Endothelial cell of umbilical vein (primary cell): ENCODE measurements around the gene TIMM50. TPM values are rescaled to one million over a fixed set of nuclear protein-coding genes. Genes with fewer than 3 reads are reported as not detected.

Source experiments
- BruUV-seq: library from RNA; stranded (reverse); fragments of 400-500 nt; replicated peaks from 2 replicates; lab custom pipeline; 2021; lab: Mats Ljungman, UMichigan
- CTCF ChIA-PET: fragments of 300-600, 350-600 bp; sonication (Branson Sonifier 250); formaldehyde crosslinking; loops from one replicate; lab custom pipeline; 2021; ENCODE audit warnings: antibody characterized with exemption, inconsistent platforms; lab: Charles Lee
- POLR2A ChIA-PET: fragments of 300-600, 350-600 bp; sonication (Branson Sonifier 250); formaldehyde crosslinking; loops from one replicate; lab custom pipeline; 2021; ENCODE audit warnings: antibody characterized with exemption, inconsistent platforms; lab: Charles Lee
- DNase-seq: peaks from one replicate; pipeline ENCODE4 v3.0.0-alpha.2; 2011; ENCODE audit warnings: low read depth, low spot score
- FAIRE-seq: peaks from 2 replicates; lab custom pipeline; 2011; peaks lifted over from hg19 to GRCh38; lab: Jason Lieb, UNC
- H2AFZ ChIP-seq: 2 replicates; pipeline ENCODE4 v1.6.0; 2012; ENCODE audit warnings: low read depth, low read length, control low read depth, inconsistent platforms
- H3K27ac ChIP-seq: 2 replicates; pipeline ENCODE4 v1.5.1; 2011; ENCODE audit warnings: low read depth, mild to moderate bottlenecking, control low read depth, low read length, moderate library complexity; ENCODE audit not compliant: insufficient read depth
- H3K27me3 ChIP-seq, 2 experiments: 2 replicates each; pipeline versions ENCODE4 v1.6.0 to v1.6.1; 2011; ENCODE audit warnings: low read length in 2 of 2, mixed read lengths in 1 of 2; ENCODE audit not compliant: control insufficient read depth in 2 of 2, insufficient read depth in 2 of 2
- H3K36me3 ChIP-seq, 2 experiments: 2 replicates in 1 of 2; 3 replicates in 1 of 2; pipeline ENCODE4 v1.5.1; 2011; ENCODE audit warnings: low read length in 2 of 2, mild to moderate bottlenecking in 1 of 2, moderate library complexity in 1 of 2; ENCODE audit not compliant: control insufficient read depth in 2 of 2, insufficient read depth in 2 of 2; ENCODE audit errors: extremely low read depth in 1 of 2
- H3K4me1 ChIP-seq: 3 replicates; pipeline ENCODE4 v1.5.1; 2011; ENCODE audit warnings: mild to moderate bottlenecking, low read length; ENCODE audit not compliant: control insufficient read depth, insufficient read depth; ENCODE audit errors: extremely low read depth
- H3K4me2 ChIP-seq: 2 replicates; pipeline ENCODE4 v1.6.1; 2011; ENCODE audit warnings: low read length, control low read depth, mixed read lengths; ENCODE audit not compliant: insufficient read depth
- H3K4me3 ChIP-seq, 3 experiments: fragments of 200-600 bp in 1 of 3; sonication (generic), shearing (Covaris generic) in 1 of 3; replicated peaks in 1 of 3; 2 replicates each; pipeline ENCODE4 v1.5.1; 2011 to 2016; ENCODE audit warnings: control low read depth in 3 of 3, low read length in 3 of 3, mild to moderate bottlenecking in 2 of 3, inconsistent platforms in 1 of 3, low read depth in 1 of 3, moderate library complexity in 1 of 3; ENCODE audit not compliant: insufficient read depth in 1 of 3
- H3K79me2 ChIP-seq: 2 replicates; pipeline ENCODE4 v1.6.0; 2012; ENCODE audit warnings: low read length, inconsistent platforms; ENCODE audit not compliant: control insufficient read depth, insufficient read depth
- H3K9ac ChIP-seq: replicated peaks from 2 replicates; pipeline ENCODE3; 2011; ENCODE audit warnings: low read length, control low read depth; ENCODE audit not compliant: insufficient read depth; ENCODE audit errors: extremely low read depth
- H3K9me1 ChIP-seq: replicated peaks from 3 replicates; pipeline ENCODE4 v1.6.0; 2011; ENCODE audit warnings: mild to moderate bottlenecking, low read length; ENCODE audit not compliant: control insufficient read depth, insufficient read depth; ENCODE audit errors: extremely low read depth
- H3K9me3 ChIP-seq: replicated peaks from 2 replicates; pipeline ENCODE4 v1.5.1; 2012; ENCODE audit warnings: low read length, inconsistent platforms; ENCODE audit not compliant: control insufficient read depth, insufficient read depth
- H4K20me1 ChIP-seq: replicated peaks from 2 replicates; pipeline ENCODE3; 2011; ENCODE audit warnings: mild to moderate bottlenecking, low read length; ENCODE audit not compliant: control insufficient read depth, insufficient read depth; ENCODE audit errors: extremely low read depth
- CTCF ChIP-seq, 2 donors: IDR thresholded peaks; 1 replicate in 1 of 2; 2 replicates in 1 of 2; pipeline ENCODE4 v1.5.1; 2011; ENCODE audit warnings: low read length in 2 of 2, mild to moderate bottlenecking in 2 of 2, moderate library complexity in 2 of 2, control low read depth in 1 of 2, inconsistent platforms in 1 of 2, low read depth in 1 of 2; ENCODE audit not compliant: insufficient read depth in 1 of 2; ENCODE audit errors: extremely low read depth in 1 of 2
- EZH2 ChIP-seq: IDR thresholded peaks from 2 replicates; pipeline ENCODE4 v1.6.1; 2012; ENCODE audit warnings: borderline replicate concordance, low read depth, mild to moderate bottlenecking, moderate library complexity, low read length, inconsistent platforms; ENCODE audit not compliant: severe bottlenecking
- FOS ChIP-seq: IDR thresholded peaks from 2 replicates; pipeline ENCODE4 v1.6.1; 2011; ENCODE audit warnings: mild to moderate bottlenecking, low read length, moderate library complexity, borderline replicate concordance; ENCODE audit not compliant: insufficient read depth
- GATA2 ChIP-seq: IDR thresholded peaks from 2 replicates; pipeline ENCODE4 v1.7.0; 2011; ENCODE audit warnings: low read depth, mild to moderate bottlenecking, moderate library complexity, mixed read lengths, low read length; ENCODE audit not compliant: insufficient read length, insufficient read depth
- JUN ChIP-seq: IDR thresholded peaks from 2 replicates; pipeline ENCODE4 v1.6.1; 2011; ENCODE audit warnings: borderline replicate concordance, low read depth; ENCODE audit not compliant: insufficient read length, insufficient read depth
- MYC ChIP-seq: IDR thresholded peaks from one replicate; pipeline ENCODE4 v1.6.1; 2011; ENCODE audit warnings: mild to moderate bottlenecking, low read depth, low read length
- POLR2A ChIP-seq: IDR thresholded peaks from 2 replicates; pipeline ENCODE4 v1.6.1; 2012; ENCODE audit warnings: low read depth, mild to moderate bottlenecking, control low read depth, low read length
- POLR2AphosphoS5 ChIP-seq: IDR thresholded peaks from 2 replicates; pipeline ENCODE4 v1.6.1; 2012; ENCODE audit warnings: low read depth, mild to moderate bottlenecking, control low read depth, low read length, moderate library complexity; ENCODE audit not compliant: insufficient read depth
- dilution Hi-C: fragments of 300-500 bp; cut with MboI; formaldehyde crosslinking; loops from one replicate; pipeline ENCODE4 v1.15.0; 2019; ENCODE audit warnings: low sequenced_read_pairs; ENCODE audit not compliant: extremely low pct_ligation_motif_present
- intact Hi-C: fragments of 100-400 bp; cut with micrococcal nuclease; formaldehyde crosslinking; loops from one replicate; pipeline ENCODE4 v1.10.0; 2022
- polyA plus RNA-seq, 4 experiments: library from polyadenylated mRNA; depleted of rRNA in 3 of 4; stranded (reverse) in 3 of 4; unstranded in 1 of 4; fragments of >200 nt; gene quantifications; 2 replicates each; pipeline versions ENCODE4 v1.2.1 to v1.2.3, GENCODE V29; 2011 to 2012; ENCODE audit warnings: missing spikeins in 1 of 4
- total RNA-seq: library from RNA; stranded (reverse); gene quantifications from 2 replicates; pipeline ENCODE4 v1.2.3, GENCODE V29; 2021
- TF ChIP-seq, protein P1 (sequence below): IDR thresholded peaks from 2 replicates; pipeline ENCODE4 v1.6.1; 2011; ENCODE audit not compliant: insufficient read depth, insufficient read length

TIMM50 gene
- total and polyA plus RNA-seq, 2 donors (not counting 3 experiments of a cell fraction or from before 2014, with no cell fraction given): 85.7 to 118 TPM

DNA sequence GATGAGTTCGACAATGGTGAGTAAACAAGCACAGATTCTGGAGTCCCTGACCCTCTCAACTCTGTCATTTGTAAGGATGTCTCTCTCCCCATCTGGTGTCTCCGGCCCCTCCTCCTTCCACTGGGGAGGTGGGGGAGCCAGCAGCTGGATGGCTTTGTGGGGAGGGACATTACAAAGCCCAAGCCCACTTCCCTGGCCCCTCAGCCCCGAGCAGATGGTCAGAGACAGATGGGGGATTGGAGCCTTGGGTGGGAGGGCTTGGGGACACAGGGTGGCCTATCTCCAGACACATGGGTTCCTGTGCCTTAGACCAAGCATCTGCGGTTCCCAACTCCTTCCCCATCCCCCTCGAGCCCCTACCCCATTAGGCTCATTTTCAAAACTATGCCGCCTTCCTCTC, 2.5 kb downstream of the TIMM50 start:
- FAIRE-seq: no peak
- POLR2A ChIA-PET: no interaction called here
- CTCF ChIA-PET: interaction anchor here (1.4 kb wide), 1 partner anchor 9 kb away, joined by 3 read pairs; no protein-coding TSS in a partner anchor

More for the DNA sequence above, 2.5 kb downstream of the TIMM50 start:
- Histone ChIP-seq H3K4me3 (no peak overlapping the region), H3K27me3 (no peaks in the 10 kb centered on the region), H3K9ac (no peak overlapping the region), H4K20me1 (no peaks in the 10 kb centered on the region), H3K4me2 (no peak overlapping the region), H3K4me1 (peaks cover 16% of the 10 kb centered on the region), H2AFZ (no peak overlapping the region), H3K27ac (no peak overlapping the region), H3K9me1 (no peaks in the 10 kb centered on the region), H3K9me3 (no peaks in the 10 kb centered on the region), H3K36me3 (peaks cover 5 to 19% of the 10 kb centered on the region in 2 experiments), H3K79me2 (peaks cover 19% of the 10 kb centered on the region)
- DNase-seq: no peak
- dilution Hi-C loops (no loop called here), intact Hi-C loops (no loop called here)
- no TSS peak for BruUV-seq
- TF ChIP-seq CTCF (IDR thresholded peaks at IDR 0.05; ENCODE audit: extremely low read depth in 1 of 2, insufficient read depth in 1 of 2, low read depth in 1 of 2, low read length in 2 of 2): no peak
- TF ChIP-seq EZH2: no peak
- no peak for TF ChIP-seq POLR2A
- no peak for TF ChIP-seq MYC
- TF ChIP-seq FOS: no peak
- TF ChIP-seq POLR2AphosphoS5: no peak
- TF ChIP-seq JUN: no peak
- no peak for TF ChIP-seq GATA2
- TF ChIP-seq, protein P1, sequence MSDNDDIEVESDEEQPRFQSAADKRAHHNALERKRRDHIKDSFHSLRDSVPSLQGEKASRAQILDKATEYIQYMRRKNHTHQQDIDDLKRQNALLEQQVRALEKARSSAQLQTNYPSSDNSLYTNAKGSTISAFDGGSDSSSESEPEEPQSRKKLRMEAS: no peak
